Subcutaneous abdominal adipose tissue (tissue), 5 donors: ENCODE data around the gene DIRAS1.

Experiments
- H3K27ac ChIP-seq: one replicate; pipeline ENCODE4 v1.7.0; 2013; ENCODE audit warnings: low read depth, mild to moderate bottlenecking, inconsistent platforms, low read length, moderate library complexity
- H3K27me3 ChIP-seq, 5 donors: one replicate each; pipeline ENCODE4 v1.7.0; 2013; ENCODE audit warnings: low read length in 5 of 5, inconsistent platforms in 1 of 5; ENCODE audit not compliant: control insufficient read depth in 5 of 5, insufficient read depth in 4 of 5
- H3K36me3 ChIP-seq, 5 donors: one replicate each; pipeline ENCODE4 v1.7.0; 2013; ENCODE audit warnings: low read length in 5 of 5; ENCODE audit not compliant: control insufficient read depth in 5 of 5, insufficient read depth in 5 of 5
- H3K4me1 ChIP-seq, 5 donors: one replicate each; pipeline ENCODE4 v1.7.0; 2013; ENCODE audit warnings: low read length in 5 of 5, mild to moderate bottlenecking in 3 of 5, moderate library complexity in 1 of 5; ENCODE audit not compliant: control insufficient read depth in 5 of 5, insufficient read depth in 5 of 5
- H3K4me3 ChIP-seq, 5 donors: one replicate each; pipeline ENCODE4 v1.7.0; 2013; ENCODE audit warnings: low read length in 5 of 5, low read depth in 1 of 5
- H3K9ac ChIP-seq, 5 donors: one replicate each; pipeline ENCODE4 v1.7.0; 2013; ENCODE audit warnings: low read length in 5 of 5, mild to moderate bottlenecking in 4 of 5, moderate library complexity in 3 of 5
- H3K9me3 ChIP-seq, 5 donors: one replicate each; pipeline ENCODE4 v1.7.0; 2013; ENCODE audit warnings: low read length in 5 of 5; ENCODE audit not compliant: control insufficient read depth in 5 of 5
- donor health status: healthy.
- donor health status: healthy.
- donor health status: healthy.
- donor health status: healthy.
- donor health status: healthy.

The DIRAS1 gene

DNA sequence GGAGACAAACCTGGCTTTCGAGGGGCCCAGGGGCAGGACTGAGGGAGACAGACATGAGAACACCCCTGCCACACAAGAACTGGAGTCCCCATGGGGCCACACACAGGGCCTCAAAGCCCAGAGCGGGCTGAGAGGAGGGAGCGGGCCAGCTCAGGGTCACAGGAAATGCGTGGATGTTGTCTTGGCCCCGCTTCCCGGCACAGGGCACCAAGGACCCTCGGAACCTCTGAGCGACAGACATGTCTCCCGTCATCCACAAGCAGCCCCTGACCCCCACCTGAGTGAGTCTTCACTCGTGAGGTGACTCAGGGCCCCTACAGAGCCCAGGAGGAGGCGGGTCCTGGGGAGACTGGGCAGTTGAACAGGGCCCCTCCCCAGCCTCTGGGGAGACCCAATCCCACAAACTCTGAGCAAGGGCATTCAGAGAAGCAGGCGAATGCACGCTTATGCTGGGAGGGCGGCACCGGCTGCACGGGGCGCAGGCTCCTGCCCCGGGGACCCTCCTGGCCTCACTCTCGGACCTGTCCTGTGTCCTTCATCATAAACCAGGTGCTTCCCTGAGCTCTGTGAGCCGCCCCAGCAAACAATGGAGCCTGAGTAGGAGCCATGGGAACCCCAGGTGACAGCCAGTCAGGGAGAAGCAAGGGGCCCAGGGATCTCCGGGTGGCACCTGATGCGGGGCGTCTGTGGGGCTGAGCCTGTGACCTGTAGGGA, 41.8 kb upstream of the DIRAS1 start:
- Histone ChIP-seq H3K36me3 (peaks cover 0 to 95% (median 80%) of the 10 kb centered on the region in 5 donors), H3K4me3 (no peak overlapping the region), H3K4me1 (no peaks in the 10 kb centered on the region), H3K27ac (no peak overlapping the region), H3K9me3 (no peaks in the 10 kb centered on the region), H3K27me3 (no peaks in the 10 kb centered on the region), H3K9ac (no peak overlapping the region)

DNA sequence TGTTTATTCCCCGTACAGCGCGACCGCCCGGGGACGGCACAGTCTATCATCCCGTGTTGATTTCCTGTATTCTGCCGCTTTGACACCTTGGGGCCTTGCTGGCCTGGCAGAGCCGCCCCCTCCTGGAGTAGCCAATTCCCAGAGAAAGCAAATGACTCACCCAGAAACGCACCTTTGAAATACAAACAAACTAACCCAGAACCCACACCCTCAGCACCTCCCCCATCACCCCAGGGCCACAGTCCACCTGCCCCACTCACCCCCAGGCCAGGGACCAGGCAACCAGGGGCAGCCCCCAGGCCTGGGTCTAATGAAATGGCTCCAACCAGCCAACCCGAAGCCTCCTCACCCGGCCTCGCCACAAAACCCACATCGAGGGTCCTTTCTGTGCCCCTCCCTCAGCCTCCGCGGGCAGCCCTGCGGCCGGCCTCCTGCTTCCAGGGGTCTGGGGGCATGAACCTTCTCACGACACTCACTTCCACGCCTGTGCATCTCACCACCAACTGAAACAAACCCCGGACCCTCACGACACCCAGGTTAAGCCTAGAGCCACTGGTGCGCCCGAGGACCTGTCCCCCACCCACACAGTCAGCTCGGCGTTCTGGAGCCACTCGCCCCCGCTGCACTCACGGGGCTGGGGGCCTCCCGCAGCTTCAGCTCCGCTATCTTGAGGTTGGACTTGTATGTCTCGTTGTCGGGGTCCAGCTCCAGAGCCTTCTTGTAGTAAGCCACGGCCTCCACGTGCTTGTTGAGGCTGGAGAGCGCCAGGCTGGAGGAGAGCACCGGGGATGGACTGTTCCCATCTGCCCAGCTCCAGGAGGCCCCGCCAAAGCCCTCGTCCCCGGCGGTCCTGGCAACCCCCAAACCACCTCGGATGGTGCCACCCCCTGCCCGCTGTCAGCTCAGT, 41.0 kb upstream of the DIRAS1 start:
- H3K4me3 ChIP-seq = no peak overlapping the region
- H3K9ac ChIP-seq = no peak overlapping the region
- no peak overlapping the region for H3K27ac ChIP-seq
- H3K36me3 ChIP-seq = peaks cover 0 to 96% (median 81%) of the 10 kb centered on the region in 5 donors
- no peaks in the 10 kb centered on the region for H3K4me1 ChIP-seq
- H3K9me3 ChIP-seq = no peaks in the 10 kb centered on the region
- H3K27me3 ChIP-seq = no peaks in the 10 kb centered on the region

- H3K27ac ChIP-seq = no peak overlapping the region
- H3K27me3 ChIP-seq = no peaks in the 10 kb centered on the region
- H3K9me3 ChIP-seq = no peaks in the 10 kb centered on the region
- peaks cover 0 to 95% (median 84%) of the 10 kb centered on the region in 5 donors for H3K36me3 ChIP-seq
- H3K4me1 ChIP-seq = no peaks in the 10 kb centered on the region
- no peak overlapping the region for H3K4me3 ChIP-seq
- no peak overlapping the region for H3K9ac ChIP-seq
Observed at GRCh38 chr19:2761309-2761677, 40.1 kb upstream of the DIRAS1 start.

- no peak overlapping the region for H3K9ac ChIP-seq
- H3K4me3 ChIP-seq = no peak overlapping the region
- no peaks in the 10 kb centered on the region for H3K9me3 ChIP-seq
- H3K4me1 ChIP-seq = no peaks in the 10 kb centered on the region
- H3K27ac ChIP-seq = no peak overlapping the region
- H3K36me3 ChIP-seq = peaks cover 0 to 95% (median 83%) of the 10 kb centered on the region in 5 donors
- H3K27me3 ChIP-seq = no peaks in the 10 kb centered on the region
Observed at GRCh38 chr19:2759965-2760364, 38.8 kb upstream of the DIRAS1 start.

DNA sequence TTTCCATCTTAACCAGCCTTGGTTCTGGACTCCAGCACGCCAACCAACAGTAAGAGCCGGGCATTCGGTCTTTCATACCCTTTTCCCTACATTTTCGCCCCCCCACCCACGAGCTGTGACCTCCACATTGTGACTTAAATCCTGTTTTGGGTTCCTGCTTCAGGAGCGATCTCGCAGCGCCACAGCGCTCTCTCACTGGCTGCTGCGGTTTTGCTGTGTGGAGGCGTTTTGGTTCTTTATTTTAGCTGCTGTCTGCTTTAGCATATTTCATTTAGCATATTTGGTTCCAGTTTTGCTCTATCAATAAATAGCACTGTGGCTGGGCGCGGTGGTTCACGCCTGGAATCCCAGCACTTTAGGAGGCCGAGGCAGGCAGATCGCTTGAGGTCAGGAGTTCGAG, 38.2 kb upstream of the DIRAS1 start:
- H3K4me1 ChIP-seq = no peaks in the 10 kb centered on the region
- H3K27ac ChIP-seq = no peak overlapping the region
- H3K9me3 ChIP-seq = no peaks in the 10 kb centered on the region
- no peak overlapping the region for H3K4me3 ChIP-seq
- H3K27me3 ChIP-seq = no peaks in the 10 kb centered on the region
- H3K9ac ChIP-seq = no peak overlapping the region
- peaks cover 0 to 95% (median 84%) of the 10 kb centered on the region in 5 donors for H3K36me3 ChIP-seq

DNA sequence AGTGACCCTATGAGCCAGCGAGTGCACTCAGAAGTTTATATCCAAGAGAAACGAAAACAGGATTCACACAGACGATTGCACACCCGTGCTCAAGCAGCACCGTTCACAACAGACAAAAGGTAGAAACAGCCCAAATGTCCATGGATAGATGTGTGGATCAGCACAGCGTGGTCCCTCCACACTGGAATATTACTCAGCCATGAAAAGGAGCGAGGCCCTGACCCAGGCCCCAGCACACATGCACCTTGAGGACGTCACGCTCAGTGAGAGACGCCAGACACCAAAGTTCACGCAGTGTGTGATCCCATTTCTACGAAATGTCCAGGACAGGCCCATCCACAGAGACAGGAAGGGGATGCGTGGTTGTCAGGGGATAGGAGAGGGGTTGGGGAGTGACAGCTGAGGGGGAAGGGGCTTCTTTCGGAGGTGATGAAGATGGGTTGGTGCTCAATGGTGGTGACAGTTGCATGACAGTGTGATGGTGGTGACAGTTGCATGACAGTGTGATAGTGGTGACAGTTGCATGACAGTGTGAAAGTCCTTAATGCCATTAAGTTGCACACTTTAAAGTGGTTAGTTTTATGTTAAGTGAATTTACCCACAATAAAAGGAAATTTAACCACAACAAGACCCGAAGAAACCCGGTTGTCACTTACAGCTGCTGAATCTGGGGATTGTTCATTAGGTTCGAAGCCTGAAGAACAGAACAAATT, 37.6 kb upstream of the DIRAS1 start:
- Histone ChIP-seq H3K4me1 (no peaks in the 10 kb centered on the region), H3K4me3 (no peak overlapping the region), H3K36me3 (peaks cover 0 to 95% (median 83%) of the 10 kb centered on the region in 5 donors), H3K9me3 (no peaks in the 10 kb centered on the region), H3K9ac (no peak overlapping the region), H3K27me3 (no peaks in the 10 kb centered on the region), H3K27ac (no peak overlapping the region)

GRCh38 chr19:2756921-2757881, 36.0 kb upstream of the DIRAS1 start:
- no peak overlapping the region for H3K9ac ChIP-seq
- no peak overlapping the region for H3K27ac ChIP-seq
- H3K4me3 ChIP-seq = no peak overlapping the region
- H3K27me3 ChIP-seq = no peaks in the 10 kb centered on the region
- H3K4me1 ChIP-seq = no peaks in the 10 kb centered on the region
- H3K36me3 ChIP-seq = peaks cover 0 to 83% (median 69%) of the 10 kb centered on the region in 5 donors
- H3K9me3 ChIP-seq = no peaks in the 10 kb centered on the region

GRCh38 chr19:2756477-2756876, 35.3 kb upstream of the DIRAS1 start:
- Histone ChIP-seq H3K4me3 (no peak overlapping the region), H3K9me3 (no peaks in the 10 kb centered on the region), H3K27ac (no peak overlapping the region), H3K36me3 (peaks cover 0 to 76% (median 64%) of the 10 kb centered on the region in 5 donors), H3K4me1 (no peaks in the 10 kb centered on the region), H3K9ac (no peak overlapping the region), H3K27me3 (no peaks in the 10 kb centered on the region)

GRCh38 chr19:2755811-2756210, 34.6 kb upstream of the DIRAS1 start:
- Histone ChIP-seq H3K9ac (no peak overlapping the region), H3K9me3 (no peaks in the 10 kb centered on the region), H3K36me3 (peaks cover 0 to 69% (median 57%) of the 10 kb centered on the region in 5 donors), H3K4me1 (no peaks in the 10 kb centered on the region), H3K27ac (no peak overlapping the region), H3K27me3 (no peaks in the 10 kb centered on the region), H3K4me3 (no peak overlapping the region)
